NCI-H2196 (cell line): ENCODE measurements around the gene C22orf23.
A peak's percentile ranks its signal among the peaks of the same experiment; 100 is the strongest.
"Not testable (repeated sequence)": the region's sequence is repeated elsewhere in the genome, so short reads cannot be mapped to it uniquely, and the experiment has no call there.

ENCODE experiments used
- DNase-seq: peaks from one replicate; lab custom pipeline; 2025; ENCODE audit not compliant: unreplicated experiment; lab: John Stamatoyannopoulos, UW

Gene C22orf23

DNA sequence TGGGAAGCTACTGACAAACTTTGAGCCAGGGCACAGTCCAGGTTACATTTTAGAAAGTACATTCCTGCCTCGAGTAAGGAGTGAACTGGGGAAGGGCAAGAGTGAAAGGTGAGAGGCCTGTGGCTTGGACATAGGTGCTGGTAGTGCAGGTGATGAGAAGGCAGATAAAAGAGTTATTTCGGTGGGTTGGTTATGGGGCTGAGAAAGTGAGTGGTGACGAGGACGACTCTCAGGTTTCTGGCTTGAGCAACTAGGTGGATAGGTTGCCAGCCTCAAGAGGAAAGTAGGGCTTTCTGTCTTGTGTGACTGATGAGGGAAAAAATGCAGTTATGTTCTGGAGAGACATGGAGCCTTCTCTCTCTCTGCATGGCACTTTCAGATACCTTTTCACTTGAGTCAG, 3.8 kb upstream of the C22orf23 start:
- no peak for DNase-seq

GRCh38 chr22:37955825-37956397, 2.5 kb upstream of the C22orf23 start:
- not testable (repeated sequence) for DNase-seq

DNA sequence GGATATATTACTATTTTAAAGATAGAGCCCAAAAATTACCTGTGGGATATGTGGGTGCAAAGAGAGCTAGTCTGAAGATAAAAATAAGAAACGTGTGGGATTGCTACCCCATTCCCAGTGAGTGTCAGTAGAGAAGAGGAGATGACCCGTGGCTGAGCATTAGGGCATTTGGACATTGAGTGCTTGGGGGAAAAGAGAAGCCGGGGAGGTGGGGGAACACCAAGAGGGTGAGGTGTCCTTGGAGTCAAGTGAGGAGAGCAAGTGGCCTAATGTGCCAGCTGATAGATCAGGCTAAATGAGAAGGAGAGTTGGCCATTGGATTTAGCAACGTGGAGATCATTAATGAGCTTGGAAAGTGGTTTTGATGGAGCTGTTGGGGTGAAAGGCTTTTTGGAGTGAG, 1.3 kb upstream of the C22orf23 start:
- no peak for DNase-seq

DNA sequence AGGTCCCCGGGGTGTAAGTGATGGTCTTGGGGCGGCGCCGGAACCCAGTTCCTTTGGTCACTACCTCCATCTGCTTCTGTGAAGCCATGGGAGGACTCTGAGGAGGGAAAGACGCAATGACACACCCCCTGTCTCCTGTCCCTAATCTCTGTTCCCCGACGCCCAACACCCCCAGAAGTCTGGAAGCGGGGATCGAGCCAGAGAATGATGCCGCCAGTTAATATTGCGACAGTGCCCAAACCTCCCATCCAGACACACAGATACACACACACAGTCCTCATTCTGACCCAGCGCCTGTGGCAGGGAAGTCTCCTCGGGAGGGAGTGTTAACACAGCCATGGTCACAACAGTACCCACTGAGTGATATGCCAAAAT, 352 bp downstream of the C22orf23 start:
- DNase-seq = no peak

GRCh38 chr22:37952629-37953028, 772 bp downstream of the C22orf23 start:
- not testable (repeated sequence) for DNase-seq

DNA sequence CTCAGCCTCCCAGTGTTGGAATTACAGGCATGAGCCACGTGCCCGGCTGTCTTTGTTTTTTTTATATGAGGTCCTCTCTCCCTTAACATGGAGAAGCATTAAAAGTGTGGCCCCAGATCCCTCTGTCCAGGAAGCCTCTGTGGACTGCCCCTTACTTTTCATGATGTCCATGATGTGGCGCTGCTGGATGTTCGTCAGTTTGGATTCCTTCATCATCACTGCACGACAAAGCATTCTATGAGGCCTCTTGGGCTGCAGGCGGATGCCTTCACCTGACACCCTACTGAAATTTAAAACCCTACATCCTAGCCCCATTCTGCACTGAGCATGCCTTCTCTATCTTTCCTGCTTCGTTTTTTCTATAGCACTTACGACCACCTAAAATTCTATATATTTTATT, 2.1 kb downstream of the C22orf23 start:
- no peak for DNase-seq

GRCh38 chr22:37947142-37947795, 6.1 kb downstream of the C22orf23 start:
- not testable (repeated sequence) for DNase-seq

- DNase-seq = not testable (repeated sequence)
Observed at GRCh38 chr22:37944423-37944822, 9.0 kb downstream of the C22orf23 start.

GRCh38 chr22:37943825-37944198, 9.6 kb downstream of the C22orf23 start:
- DNase-seq = no peak

DNA sequence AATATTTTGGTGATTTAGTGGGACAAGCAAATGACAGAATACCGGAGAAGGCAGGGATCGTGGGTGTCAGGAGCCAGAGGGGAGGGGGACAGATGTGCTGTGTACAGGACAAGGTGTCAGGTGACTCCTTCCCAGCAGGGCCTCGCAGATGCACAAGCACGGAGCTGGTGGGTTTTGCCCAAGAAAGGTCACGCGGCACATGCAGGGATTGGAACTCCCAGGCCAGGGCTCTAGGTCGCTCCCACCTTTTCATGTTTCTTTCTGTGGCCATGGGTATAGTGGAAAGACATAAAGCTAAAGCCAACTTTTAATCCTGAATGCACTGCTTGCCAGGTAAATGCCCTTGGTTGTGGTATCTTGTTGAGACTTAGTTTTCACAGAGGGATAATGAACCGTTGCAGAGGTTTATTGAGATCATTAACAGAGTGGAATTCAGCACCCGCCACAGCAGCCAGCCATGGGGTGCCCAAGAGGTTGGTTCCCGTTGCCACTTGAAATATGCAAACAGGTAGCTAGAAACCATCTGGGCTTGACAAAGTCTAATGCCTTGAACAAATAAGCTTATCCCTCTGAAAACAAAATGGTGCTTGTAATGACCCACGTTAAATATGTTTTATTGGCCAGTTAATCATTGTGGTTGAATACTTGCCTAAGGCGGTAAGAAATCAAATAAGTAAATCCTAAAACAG, 10.1 kb downstream of the C22orf23 start:
- DNase-seq = no peak

DNA sequence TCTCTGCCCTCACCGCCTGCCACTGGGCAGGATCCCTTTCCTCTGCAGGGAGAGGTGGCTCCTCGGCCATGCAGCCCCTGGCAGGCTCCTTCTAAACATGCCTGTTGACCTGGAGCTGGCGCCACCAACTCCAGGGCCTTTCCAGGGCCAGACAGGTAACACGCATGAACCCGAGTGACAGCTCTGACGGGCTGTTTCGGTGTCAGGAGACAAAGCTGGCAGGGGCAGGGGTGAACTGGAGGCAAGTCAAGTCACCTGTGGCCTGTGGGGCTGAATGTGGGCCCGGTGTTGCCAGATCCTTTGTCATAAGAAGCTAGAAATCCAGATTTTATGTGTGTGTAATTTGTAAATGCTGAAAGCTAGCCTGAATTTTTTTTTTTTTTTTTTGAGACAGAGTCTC, 11.3 kb downstream of the C22orf23 start:
- DNase-seq = no peak

GRCh38 chr22:37940698-37941376, 12.6 kb downstream of the C22orf23 start:
- DNase-seq = no peak

DNA sequence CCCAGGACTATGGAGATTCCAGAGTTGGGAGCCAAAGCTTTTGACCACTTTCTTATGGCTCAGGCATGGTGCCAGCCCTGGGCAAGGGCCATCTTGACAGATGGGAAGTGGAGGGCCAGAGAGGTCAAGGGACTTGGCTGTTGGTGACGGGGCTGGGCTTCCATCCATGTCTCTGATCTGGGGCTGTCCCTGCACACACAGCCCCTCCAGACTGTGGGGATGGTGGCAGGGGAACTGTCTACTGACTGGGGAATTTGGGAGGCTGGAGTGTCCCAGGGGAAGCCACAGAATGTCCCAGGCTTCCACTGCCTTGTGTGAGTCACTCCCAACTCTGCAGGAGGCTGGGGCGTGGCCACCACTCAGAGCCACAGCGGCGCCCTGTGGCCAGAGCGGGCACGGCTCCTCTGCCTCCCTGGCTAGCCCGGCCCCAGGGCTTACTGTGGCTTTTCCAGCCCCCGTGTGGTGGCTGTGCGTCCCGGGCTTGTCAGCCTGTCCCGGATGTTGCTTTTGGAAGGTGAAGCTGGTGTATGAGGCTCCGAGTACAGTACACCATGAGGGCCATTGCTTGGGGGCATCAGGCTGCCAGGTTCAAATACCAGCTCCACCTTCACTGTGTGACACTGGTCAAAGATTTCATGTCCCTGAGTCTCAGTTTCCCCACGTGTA, 19.6 kb downstream of the C22orf23 start:
- DNase-seq = peak; percentile 33

- DNase-seq = no peak
Observed at GRCh38 chr22:37932821-37933578, 20.4 kb downstream of the C22orf23 start.

GRCh38 chr22:37932401-37932800, 21.0 kb downstream of the C22orf23 start:
- no peak for DNase-seq

- DNase-seq = no peak
Observed at GRCh38 chr22:37931893-37932389, 21.5 kb downstream of the C22orf23 start.

- DNase-seq = no peak
Observed at GRCh38 chr22:37930952-37931440, 22.4 kb downstream of the C22orf23 start.

DNA sequence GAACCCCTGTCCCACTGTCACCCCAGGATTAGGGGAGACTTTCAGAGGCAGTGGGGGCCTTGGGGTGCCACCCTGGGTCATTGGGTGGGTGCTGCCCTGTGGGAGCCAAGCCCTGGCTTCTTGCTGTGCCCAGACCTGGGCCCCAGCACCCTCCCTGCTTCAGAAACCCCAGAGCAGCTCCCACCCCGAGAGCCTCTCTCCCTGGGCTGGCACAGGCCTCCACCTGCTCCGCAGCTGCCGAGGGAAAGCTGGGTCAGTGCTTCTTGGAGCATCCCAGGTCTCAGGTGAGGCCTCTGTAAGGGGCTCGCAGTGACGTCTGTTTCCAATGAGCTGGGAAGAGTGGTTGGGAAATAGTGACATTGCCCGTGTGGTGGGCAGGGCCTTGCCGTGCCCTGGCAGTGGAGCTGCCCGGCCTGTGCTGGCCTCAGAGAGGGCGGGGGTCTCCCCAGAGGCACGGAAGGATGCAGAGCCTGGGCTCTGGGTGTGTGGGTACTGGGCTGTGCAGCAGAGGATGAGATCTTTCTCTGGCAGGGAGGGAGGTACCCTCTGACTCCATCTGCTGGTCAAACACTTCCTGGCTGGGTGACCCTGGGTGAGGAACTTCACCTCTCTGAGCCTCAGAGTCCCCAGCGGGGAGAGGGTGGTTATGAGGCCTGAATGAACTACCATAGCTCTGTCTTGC, 23.0 kb downstream of the C22orf23 start:
- DNase-seq = no peak

- DNase-seq = no peak
Observed at GRCh38 chr22:37929390-37929789, 24.0 kb downstream of the C22orf23 start.

GRCh38 chr22:37927637-37927936, 25.8 kb downstream of the C22orf23 start:
- no peak for DNase-seq
